SKM-1 (cell line): ENCODE data around the gene TMEM208.

Source experiments
- DNase-seq: peaks from one replicate; lab custom pipeline; 2025; ENCODE audit not compliant: unreplicated experiment; lab: John Stamatoyannopoulos, UW

Gene TMEM208

DNA sequence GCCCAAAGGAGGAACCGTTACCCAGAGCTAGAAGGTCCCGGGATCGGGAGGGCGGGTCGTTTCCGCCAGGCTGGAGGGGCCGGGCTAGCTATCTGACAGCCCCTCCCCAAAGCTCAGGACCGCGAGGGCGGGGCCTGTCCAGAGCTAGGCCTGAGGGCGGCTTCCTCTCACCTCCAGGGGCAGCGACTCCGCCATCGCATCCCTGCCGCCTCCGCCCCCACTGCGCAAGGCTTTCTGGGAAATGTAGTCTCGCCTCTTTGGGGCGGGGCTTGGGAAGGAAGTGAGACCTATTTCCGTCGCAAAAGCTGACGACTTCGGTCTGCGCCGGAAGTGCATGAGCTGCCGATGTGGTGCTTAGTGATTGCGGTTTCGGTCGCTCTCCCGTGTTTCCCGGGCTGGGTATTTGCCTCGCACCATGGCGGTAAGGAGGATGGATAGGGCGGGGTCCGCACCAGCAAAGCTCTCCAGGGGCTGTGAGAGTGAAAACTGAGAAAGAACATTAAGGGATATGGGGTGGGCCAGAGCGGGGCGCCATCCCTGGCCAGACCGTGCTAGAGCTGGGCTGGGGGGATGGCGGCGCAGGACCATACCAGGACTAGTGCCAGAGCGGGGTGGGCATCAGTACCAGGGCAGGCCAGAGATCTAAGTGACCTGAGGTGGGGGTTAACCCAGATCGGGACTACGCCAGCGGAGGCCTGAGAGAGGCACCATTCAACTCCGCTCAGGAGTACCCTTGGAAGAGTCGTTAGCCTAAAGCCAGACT is at the start of gene TMEM208:
TSS of gene TMEM208 (plus strand) at position 327 of the 763 bp plus-strand sequence. CDS start at position 416, 89 bp downstream.
- DNase-seq = peak; percentile 90

DNA sequence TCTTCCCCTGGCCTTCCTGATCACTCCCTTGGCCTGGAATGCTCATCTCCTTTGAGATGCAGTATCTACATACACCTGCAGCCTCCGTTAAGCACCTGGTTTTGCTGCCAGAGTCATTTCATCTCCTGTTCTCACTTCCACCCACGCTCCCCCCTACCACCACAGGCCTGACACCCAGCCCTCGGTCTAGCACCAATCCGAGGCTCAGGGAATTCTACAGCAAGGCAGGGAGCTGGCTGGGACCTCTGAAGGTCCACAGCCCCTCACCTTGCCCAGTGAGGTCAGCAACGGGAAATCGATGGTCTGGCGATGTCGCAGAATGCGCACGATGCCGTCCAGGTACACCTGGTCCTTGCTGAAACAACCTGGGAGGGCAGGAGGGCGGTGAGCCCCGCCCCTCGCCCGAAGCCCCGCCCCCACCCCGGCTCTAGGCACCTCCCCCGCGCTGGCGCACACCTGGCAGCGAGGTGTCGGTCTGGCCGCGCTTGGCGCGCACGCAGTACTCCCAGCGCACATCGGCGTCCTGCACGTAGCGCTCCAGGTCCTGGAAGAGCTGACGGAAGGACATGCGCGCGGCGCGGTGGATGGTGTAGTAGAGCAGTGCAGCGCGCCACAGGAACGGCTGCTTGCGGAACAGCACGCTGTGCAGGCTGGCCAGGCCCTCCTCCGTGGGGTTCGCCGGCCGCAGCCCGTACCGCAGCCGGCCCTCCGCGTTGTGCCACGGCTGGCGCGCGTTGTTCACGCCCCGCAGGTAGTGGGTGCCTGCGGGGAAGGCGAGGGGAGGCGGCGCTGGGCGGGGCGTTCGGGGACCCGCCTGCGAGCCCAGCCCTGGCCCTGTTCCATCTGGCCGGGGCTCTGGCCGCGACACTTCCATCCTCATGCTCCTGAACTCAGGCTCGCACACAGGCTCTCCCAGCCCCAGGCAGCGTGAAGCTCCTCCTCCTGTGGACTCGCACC is 48.9 kb upstream of the TMEM208 start:
- DNase-seq = no peak

DNA sequence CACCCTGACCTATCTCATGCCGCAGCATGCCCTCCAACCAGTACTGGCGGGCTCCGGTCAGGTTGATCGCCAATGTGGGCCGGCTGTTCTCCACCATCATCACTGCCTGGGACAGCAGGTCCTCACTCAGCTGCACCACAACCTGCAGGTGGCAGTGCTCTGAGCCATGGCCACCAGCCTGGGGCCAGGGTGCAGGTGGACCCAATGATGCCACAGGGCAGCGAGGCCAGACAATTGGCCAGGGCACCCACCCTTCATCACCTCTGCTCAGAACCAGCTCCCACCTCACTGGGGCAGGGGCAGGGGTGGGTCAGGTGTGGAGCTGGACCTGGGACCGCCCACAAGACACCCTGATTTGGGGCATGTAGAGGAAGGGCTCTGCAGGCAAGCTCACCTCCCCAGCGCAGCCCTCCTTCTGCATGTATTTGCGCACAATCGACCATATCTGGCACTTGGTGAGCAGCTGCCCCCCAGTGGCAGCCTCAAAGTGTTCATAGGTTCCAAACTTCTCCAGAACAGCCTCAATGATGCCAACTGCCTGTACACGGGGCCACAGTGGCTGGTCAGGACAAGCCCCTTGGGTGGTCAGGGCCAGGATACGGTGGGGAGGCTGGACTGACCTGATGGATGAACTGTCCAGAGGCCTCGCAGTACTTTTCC is 47.4 kb upstream of the TMEM208 start:
- no peak for DNase-seq

DNA sequence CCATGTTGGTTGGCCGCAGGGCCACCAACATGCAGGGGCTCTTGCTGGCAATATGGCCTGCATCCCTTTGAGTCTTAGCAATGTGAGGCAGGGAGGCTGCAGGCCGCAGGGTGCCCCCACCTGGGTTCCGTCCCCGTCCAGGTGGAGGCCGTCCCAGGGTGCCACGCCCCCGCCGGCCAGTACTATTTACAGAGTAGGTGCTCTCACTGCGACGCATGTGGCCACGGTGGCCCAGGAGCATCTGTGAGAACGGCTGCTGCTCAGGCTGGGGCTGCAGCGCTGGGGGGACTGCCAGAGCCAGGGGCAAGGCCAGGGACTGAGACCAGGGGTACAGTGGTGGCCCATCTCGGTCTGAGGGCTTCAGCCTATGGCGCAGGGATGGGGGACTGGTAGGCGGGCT is 46.8 kb upstream of the TMEM208 start:
- DNase-seq = no peak

DNA sequence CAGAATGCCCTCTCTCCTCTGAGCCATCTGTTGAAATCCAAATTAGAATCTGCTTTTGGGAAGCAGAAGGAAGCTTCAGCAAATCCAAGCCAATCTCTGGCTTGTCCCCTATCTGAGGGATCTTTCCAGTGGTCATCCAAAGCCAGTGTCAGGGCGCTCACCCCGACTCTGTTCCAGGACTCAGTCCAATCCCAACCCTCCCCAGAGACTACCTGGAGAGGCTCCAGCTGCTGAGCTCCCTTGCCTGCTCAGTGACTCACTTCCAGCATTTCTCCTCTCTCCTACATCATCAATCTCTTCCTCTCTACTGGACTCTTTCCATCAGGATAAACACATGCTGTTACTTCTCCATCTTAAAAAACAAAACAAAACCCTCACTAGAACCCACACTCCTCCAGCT is 45.6 kb upstream of the TMEM208 start:
- DNase-seq = no peak

DNA sequence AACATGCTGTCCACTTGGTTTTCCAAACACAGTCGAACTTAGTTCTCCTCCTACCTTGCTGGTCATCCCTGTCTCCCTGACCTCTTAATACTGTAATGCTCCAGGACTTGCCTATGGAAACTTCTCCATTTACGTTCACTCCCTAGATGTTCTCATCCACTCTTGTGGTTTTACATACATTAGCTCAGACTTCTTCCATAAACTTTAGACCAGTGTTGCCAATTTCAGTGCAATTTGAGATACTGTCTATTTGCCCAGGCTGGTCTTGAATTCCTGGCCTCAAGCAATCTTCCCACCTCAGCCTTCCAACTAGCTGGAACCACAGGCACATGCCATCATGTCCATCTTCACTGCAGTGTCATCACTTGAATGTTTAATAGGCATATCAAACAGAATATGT is 44.6 kb upstream of the TMEM208 start:
- DNase-seq = no peak

DNA sequence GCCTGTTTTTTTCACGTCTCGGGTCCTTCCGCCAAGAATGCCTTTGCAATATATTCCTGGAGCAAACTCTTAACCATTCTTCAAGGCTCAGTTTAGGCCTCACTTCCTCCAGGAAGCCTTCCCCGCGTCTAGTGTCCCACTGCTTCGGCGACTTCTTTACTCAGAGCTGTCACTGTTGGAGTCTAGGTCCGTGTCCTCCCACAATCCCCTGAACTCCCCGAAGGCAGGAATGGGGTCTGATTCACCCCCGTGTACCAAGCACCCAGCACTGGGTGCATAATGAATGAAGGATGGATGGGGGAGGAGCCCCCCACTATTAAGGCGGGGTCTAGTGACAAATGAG is 43.7 kb upstream of the TMEM208 start:
- DNase-seq = no peak

DNA sequence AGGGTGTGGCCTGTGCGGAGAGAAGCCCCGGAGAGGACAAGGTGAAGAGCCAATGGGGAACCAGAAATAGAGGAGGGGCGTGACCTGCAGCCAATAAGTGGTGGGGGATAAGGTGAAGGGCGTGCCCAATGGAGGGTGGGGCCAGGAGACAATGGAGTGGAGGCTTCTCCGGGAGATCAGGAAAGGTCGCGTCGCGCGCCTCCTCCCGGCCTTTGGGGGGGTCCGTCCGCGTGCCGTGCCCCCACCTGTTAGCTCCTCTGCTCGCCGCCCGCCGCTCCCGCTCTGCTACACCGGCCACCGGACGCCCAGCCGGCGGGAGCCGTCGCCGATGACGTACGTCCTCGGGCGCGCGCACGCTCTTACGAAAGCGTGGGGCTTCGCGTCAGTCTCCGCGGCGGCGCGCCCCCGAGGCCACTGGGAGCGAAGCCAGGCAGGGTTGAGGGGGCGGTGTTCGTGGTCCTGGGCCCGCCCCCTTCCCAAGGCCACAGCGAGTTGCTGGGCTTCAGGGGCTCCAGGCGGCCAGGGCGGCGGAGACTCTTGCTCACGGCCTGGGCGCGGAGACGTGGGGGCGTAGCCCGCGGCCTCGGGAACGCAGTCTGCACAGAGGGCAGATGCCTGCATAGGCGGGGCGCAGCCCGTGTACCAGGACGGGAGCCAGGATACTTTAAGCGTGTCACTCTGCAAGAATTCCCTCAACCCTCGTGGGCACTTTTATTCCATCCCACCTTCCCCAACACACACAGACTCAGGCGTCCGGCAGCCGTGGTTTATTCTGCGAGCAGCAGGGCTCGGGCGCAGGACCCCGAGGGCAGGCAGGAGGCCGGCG is 43.1 kb upstream of the TMEM208 start, which contains the start of gene MATCAP1:
TSS of gene MATCAP1 (minus strand) at position 337 of the 826 bp plus-strand sequence. CDS start 3,353 bp downstream, outside the sequence.
- DNase-seq = peak; percentile 98

DNA sequence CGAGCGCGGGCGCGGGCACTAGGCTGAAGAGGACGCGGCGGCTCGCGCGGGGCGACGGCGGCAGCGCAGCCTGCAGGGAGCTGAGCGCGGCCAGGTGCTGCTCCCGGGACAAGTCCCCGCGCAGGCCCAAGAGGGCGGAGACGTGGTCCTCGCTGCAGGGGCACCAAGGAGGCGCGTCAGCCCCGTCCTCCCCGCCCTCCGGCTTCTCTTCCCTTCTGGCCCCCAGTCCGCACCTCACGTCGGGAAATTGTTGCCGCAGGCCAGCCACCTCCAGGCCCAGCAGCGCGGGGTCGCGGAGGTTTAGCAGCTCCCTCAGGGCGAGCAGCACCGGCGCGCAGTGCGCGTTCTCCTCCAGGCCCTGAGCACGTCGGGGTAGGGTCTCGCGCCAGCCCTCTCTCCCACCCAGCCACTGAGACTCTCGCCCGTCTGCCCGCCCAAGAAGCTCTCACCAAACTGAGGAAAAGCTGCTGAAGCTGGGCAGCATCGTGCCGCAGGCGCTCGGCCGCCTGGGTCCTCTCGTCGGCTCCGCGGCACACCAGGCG is 42.4 kb upstream of the TMEM208 start:
- no peak for DNase-seq

DNA sequence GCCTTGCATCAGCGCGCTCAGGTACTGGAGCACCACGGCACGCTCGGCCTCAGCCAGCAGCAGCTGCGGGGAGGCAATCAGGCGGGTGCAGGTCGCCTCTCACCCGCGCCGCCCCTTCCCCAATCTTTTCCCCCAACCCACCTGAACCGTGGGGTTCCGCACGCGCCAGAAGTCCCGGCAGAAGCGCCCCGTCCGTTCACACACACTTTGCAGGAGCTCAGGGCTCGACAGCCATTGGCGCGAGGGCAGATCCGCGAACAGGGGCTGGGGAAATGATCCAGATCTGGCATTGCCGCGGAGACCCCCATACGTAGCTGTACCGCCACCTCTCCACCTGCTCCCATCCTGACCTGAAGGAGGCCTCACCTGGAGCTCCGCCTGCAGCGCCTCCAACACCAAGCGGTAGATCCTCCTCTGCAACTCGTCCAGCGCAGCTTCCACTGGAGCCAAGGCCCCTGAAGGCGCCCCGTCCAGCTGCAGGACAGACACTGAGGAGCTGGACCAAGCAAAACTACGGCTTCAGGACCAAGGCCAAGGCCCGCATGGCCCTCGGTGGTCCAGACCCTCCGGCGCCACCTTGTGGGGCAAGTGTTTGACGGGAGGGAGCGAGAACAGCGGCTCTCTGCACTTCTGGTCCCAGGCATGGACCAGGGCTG is 41.8 kb upstream of the TMEM208 start:
- DNase-seq = peak; percentile 67

DNA sequence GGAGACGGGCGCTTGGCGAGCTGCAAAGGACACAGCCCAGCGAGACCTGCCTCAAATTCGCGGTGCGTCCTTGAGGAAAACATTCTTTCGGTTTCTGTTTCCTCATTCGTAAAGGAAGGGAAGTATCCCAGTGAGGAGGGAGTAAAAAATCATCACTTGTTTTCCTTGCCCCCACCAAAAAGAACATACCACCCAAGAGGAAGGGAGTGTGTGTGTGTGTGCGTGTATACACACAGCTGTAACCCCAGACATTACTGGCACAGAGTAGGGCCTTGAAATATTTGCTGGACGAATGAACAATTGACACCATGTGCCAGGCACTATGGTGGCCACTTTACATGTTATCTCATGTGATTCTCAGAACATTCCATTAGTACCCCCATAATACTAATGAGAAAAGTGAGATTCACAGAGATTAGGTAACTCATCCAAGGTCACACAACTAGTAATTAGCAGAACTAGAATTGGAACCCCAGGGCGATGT is 41.2 kb upstream of the TMEM208 start:
- DNase-seq = no peak

DNA sequence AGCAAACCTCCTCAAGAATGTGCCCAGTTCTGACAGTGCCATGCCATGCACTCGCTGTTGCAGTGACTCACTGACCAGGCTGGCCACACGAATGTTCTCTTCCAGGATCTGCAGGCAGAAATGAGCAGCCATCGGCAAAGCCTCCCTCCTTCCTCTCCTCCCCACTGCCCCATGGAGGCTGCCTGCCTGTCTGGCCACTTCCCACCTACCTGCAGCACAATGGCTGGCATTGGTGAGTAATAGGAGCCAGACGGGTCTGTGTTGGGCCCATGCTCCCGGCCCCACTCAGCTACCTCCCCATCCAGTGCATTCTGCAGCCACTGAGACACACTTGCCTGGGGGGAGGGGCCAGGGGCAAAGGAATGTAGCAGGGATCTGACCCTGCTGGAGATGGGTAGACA is 40.4 kb upstream of the TMEM208 start:
- no peak for DNase-seq

DNA sequence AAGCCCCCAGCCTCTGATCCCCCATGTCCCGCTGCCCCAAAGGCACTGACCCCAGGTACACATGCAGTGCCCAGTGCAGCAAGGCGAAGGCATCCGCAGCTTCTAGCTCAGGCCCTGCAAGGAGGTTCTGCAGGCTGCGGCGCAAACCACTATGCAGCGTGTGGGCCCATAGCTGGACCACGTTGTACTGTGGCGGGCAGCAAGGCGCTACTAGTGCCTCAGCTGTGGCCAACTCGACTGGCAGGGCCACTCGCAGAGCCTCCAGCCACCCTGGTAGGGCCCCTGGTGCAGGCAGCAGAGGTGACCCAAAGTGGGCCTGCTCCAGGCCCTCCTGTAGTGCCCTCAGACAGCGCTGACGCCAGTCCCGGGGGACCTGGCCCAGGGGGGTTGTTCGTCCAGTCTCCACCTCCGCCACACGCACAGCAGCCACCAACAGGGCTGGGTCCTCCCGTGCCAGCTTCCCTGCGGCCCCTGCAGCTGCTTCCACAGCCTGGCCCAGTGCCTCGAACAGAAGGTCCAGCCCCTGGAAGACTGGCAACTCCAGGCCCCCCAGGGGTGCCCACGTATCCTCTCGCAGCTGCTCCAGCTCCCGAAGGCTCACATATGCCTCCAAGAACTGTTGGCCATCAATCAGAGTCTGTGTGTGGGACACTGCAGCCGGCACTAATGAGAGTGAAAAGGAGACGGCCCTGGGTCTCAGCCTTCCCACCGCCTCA is 39.6 kb upstream of the TMEM208 start:
- no peak for DNase-seq

DNA sequence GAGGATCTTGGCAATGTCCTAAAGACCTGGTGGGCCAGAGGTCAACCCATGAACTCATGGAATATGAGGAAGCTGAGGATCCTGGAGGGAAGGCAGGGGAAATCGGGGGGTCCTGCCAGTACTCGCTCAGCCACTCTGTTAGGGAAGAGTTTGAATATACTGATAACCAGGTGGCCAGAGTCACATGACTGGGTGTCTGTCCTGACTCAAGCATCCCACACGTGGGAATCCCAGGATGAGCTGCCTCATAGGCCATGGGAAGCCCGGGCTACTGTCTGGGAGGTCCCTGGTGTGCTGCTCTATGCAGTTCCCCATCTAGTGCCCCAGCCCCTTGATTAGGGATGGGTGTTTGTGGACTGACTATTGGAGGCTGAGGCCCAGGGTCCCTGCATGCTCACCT is 38.6 kb upstream of the TMEM208 start:
- DNase-seq = no peak

DNA sequence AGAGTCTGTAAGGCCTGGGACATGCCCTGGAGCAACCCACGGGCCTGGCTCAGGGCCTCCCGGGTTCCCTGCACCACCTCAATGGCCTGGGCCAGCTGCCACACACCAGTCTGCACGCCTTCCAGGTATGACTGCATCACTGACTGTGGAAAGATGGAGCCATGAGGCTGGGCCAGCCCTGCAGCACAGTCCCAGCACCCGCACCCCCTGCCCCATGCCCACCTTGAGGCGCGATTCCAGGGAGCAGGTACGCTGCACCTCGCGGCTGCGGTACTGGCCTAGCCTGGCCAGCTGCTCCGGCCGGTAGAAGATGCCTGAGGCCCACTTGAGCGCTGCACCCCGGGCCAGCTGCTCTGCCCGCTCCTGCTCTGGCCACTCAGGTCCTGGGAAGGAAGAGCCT is 38.1 kb upstream of the TMEM208 start:
- no peak for DNase-seq

DNA sequence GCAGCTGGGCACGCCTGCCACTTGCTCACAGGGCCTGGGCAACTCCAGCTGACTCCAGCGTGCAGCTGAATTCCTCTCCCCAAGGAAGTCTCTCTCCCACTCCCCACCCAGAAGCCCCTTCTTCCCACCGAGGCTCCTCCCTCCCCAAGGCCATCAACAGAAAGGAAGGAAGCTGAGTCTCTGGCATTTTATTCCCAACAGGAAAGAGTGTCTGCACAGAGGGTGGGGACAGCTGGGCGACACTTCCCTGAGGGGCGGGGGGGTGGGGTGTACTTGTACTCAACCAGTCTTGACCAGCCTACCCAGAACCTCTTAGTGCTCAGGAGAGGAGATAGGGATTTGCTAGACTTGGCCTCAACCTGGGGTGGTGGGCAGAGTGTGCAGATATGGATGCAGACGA is 36.9 kb upstream of the TMEM208 start, which contains the start of gene EXOC3L1:
TSS of gene EXOC3L1 (minus strand) at position 96 of the 400 bp plus-strand sequence. CDS start 460 bp downstream, outside the sequence.
- DNase-seq = no peak

DNA sequence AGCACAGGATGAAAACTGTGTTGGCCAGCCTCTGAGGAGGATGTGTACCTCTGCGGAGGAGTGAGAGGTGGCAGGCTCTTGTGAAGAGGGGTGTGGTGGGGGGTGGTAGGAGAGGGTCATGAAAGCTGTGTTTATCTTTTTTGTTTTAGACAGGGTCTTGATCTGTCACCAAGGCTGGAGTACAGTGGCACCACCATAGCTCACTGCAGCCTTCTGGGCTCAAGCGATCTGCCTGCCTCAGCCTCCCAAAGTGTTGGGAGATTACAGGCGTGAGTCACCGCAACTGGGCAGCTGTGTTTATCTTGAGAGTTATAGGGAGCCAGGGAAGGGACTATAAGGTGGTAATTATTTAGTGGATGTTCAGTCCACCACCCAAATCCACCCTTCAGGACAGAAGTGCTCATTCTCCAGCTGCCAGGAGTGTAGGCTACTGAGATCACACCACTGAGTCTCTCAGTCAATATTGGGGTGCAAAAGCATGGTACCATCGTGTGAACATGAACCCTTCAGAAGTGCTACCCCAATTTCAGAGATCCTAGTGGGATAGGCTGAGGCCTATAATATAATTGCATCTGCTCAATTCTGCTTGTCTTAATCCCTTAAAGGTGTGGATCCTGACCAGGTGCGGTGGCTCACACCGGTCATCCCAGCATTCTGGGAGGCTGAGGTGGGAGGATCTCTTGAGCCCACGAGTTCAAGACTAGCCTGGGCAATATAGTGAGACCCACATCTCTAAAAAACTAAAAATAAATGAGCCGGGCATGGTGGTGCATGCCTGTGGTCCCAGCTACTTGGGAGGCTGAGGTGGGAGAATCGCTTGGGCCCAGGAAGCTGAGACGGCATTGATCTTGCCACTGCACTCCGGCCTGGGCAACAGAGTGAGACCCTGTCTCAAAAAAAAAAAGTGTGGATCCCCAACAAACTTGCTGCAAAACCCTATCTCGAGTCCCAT is 36.2 kb upstream of the TMEM208 start:
- DNase-seq = no peak
